NCI-H1694 (cell line): Measurements from ENCODE around the gene HS2ST1.

Experiments
- DNase-seq: peaks from one replicate; lab custom pipeline; 2025; lab: John Stamatoyannopoulos, UW

HS2ST1 gene

GRCh38 chr1:87141556-87141955, 227.1 kb downstream of the HS2ST1 start:
- DNase-seq = no peak

- DNase-seq = no peak
Observed at GRCh38 chr1:87143413-87144135, 229.1 kb downstream of the HS2ST1 start.

- DNase-seq = no peak
Observed at GRCh38 chr1:87144316-87144895, 230.0 kb downstream of the HS2ST1 start.

- DNase-seq = no peak
Observed at GRCh38 chr1:87144981-87145380, 230.5 kb downstream of the HS2ST1 start.

GRCh38 chr1:87146538-87146937, 232.1 kb downstream of the HS2ST1 start:
- no peak for DNase-seq

GRCh38 chr1:87146986-87147385, 232.6 kb downstream of the HS2ST1 start:
- DNase-seq = no peak

GRCh38 chr1:87147851-87148250, 233.4 kb downstream of the HS2ST1 start:
- DNase-seq = no peak

GRCh38 chr1:87148661-87149060, 234.2 kb downstream of the HS2ST1 start:
- DNase-seq = no peak

- DNase-seq = no peak
Observed at GRCh38 chr1:87149241-87150041, 235.0 kb downstream of the HS2ST1 start.

- DNase-seq = no peak
Observed at GRCh38 chr1:87150143-87150542, 235.7 kb downstream of the HS2ST1 start.

- DNase-seq = no peak
Observed at GRCh38 chr1:87151500-87152421, 237.3 kb downstream of the HS2ST1 start.

GRCh38 chr1:87154384-87154783, 239.9 kb downstream of the HS2ST1 start:
- DNase-seq = no peak

- DNase-seq = no peak
Observed at GRCh38 chr1:87155170-87155569, 240.7 kb downstream of the HS2ST1 start.

GRCh38 chr1:87155648-87156047, 241.2 kb downstream of the HS2ST1 start:
- DNase-seq = no peak

GRCh38 chr1:87156124-87156523, 241.7 kb downstream of the HS2ST1 start:
- DNase-seq = no peak

GRCh38 chr1:87159378-87159915, 245.0 kb downstream of the HS2ST1 start:
- DNase-seq = no peak
